Neural progenitor cell (in vitro differentiated cells): Measurements from ENCODE around the gene ARSB. TPM values are rescaled to one million over a fixed set of nuclear protein-coding genes. Genes with fewer than 3 reads are reported as not detected.

Experiments
- DNase-seq: peaks from one replicate; pipeline ENCODE4 v3.0.0-alpha.2; 2016; ENCODE audit warnings: low spot score
- H2AFZ ChIP-seq: fragments of 200-600 bp; sonication (generic); replicated peaks from 2 replicates; pipeline ENCODE4 v1.6.1; 2016; ENCODE audit warnings: antibody characterized with exemption
- H3F3A ChIP-seq: fragments of 200-600 bp; sonication (generic); 2 replicates; pipeline ENCODE4 v1.6.1; 2016; ENCODE audit warnings: antibody characterized with exemption, low read depth
- H3K27ac ChIP-seq: fragments of 200-600 bp; sonication (generic); 2 replicates; pipeline ENCODE4 v1.5.1; 2016; ENCODE audit warnings: mild to moderate bottlenecking
- H3K27me3 ChIP-seq: fragments of 200-600 bp; sonication (generic); 2 replicates; pipeline ENCODE4 v1.6.1; 2016; ENCODE audit warnings: mild to moderate bottlenecking, moderate library complexity
- H3K36me3 ChIP-seq: fragments of 200-600 bp; sonication (generic); 2 replicates; pipeline ENCODE4 v1.5.1; 2016
- H3K4me1 ChIP-seq: fragments of 200-600 bp; sonication (generic); 2 replicates; pipeline ENCODE4 v1.6.1; 2016; ENCODE audit warnings: mixed run types
- H3K4me2 ChIP-seq: fragments of 200-600 bp; sonication (generic); 2 replicates; pipeline ENCODE4 v1.6.1; 2016
- H3K4me3 ChIP-seq: fragments of 200-600 bp; sonication (generic); 2 replicates; pipeline ENCODE4 v1.5.1; 2016
- H3K79me2 ChIP-seq: fragments of 200-600 bp; sonication (generic); 2 replicates; pipeline ENCODE4 v1.6.1; 2016; ENCODE audit warnings: low read depth
- H3K9ac ChIP-seq: fragments of 200-600 bp; sonication (generic); 2 replicates; pipeline ENCODE4 v1.6.1; 2016
- H3K9me3 ChIP-seq: fragments of 200-600 bp; sonication (generic); 2 replicates; pipeline ENCODE4 v1.5.1; 2016; ENCODE audit warnings: low read depth
- H4K20me1 ChIP-seq: fragments of 200-600 bp; sonication (generic); 2 replicates; pipeline ENCODE4 v1.6.1; 2016; ENCODE audit warnings: low read depth
- H3K27ac Mint-ChIP-seq: 3 replicates; pipeline ENCODE4 v1.8.0; 2021; ENCODE audit warnings: mixed read lengths
- H3K27me3 Mint-ChIP-seq: 2 replicates; pipeline ENCODE4 v1.8.0; 2022; ENCODE audit warnings: low read depth, mild to moderate bottlenecking, inconsistent platforms, moderate library complexity, mixed read lengths; ENCODE audit not compliant: insufficient read depth
- H3K36me3 Mint-ChIP-seq: 3 replicates; pipeline ENCODE4 v1.8.0; 2021; ENCODE audit warnings: mixed read lengths
- H3K4me1 Mint-ChIP-seq: 3 replicates; pipeline ENCODE4 v1.8.0; 2021; ENCODE audit warnings: mixed read lengths
- H3K4me3 Mint-ChIP-seq: 3 replicates; pipeline ENCODE4 v1.8.0; 2021; ENCODE audit warnings: mild to moderate bottlenecking, moderate library complexity, mixed read lengths
- H3K9me3 Mint-ChIP-seq: 3 replicates; pipeline ENCODE4 v1.8.0; 2020; ENCODE audit warnings: mixed read lengths
- CTCF ChIP-seq: fragments of 200-600 bp; sonication (generic); IDR thresholded peaks from 2 replicates; pipeline ENCODE4 v1.5.1; 2017; ENCODE audit warnings: antibody characterized with exemption, mild to moderate bottlenecking
- EZH2 ChIP-seq: fragments of 200-600 bp; sonication (generic); IDR thresholded peaks from 2 replicates; pipeline ENCODE4 v1.6.1; 2017; ENCODE audit warnings: antibody characterized with exemption, mild to moderate bottlenecking, moderate library complexity
- EZH2phosphoT487 ChIP-seq: fragments of 200-600 bp; sonication (generic); IDR thresholded peaks from 2 replicates; pipeline ENCODE4 v1.6.1; 2017; ENCODE audit warnings: antibody characterized with exemption
- total RNA-seq: library from RNA; depleted of rRNA; stranded (reverse); fragments of >200 nt; gene quantifications from 2 replicates; pipeline ENCODE4 v1.2.3, GENCODE V29; 2015; ENCODE audit warnings: low replicate concordance

ARSB gene
- total RNA-seq, 1 donor from 2014 or later: 15.3 TPM

- H3K79me2 ChIP-seq: no peaks in the 10 kb centered on the region
- peaks cover under 1% of the 10 kb centered on the region for H3F3A ChIP-seq
- Mint-ChIP-seq H3K4me1 (no peaks in the 10 kb centered on the region), H3K27ac (no peak overlapping the region), H3K27me3 (no peaks in the 10 kb centered on the region), H3K4me3 (no peak overlapping the region), H3K9me3 (no peaks in the 10 kb centered on the region), H3K36me3 (peaks cover 5% of the 10 kb centered on the region)
- no peak for DNase-seq
- no peak overlapping the region for H3K4me2 ChIP-seq
- no peaks in the 10 kb centered on the region for H3K9me3 ChIP-seq
- H3K27ac ChIP-seq: no peak overlapping the region
- no peaks in the 10 kb centered on the region for H3K27me3 ChIP-seq
- no peaks in the 10 kb centered on the region for H3K36me3 ChIP-seq
- no peak overlapping the region for H3K9ac ChIP-seq
- TF ChIP-seq EZH2phosphoT487 (no peak), EZH2 (no peak), CTCF (no peak)
- H3K4me1 ChIP-seq: peaks cover 3% of the 10 kb centered on the region
- no peak overlapping the region for H2AFZ ChIP-seq
- H4K20me1 ChIP-seq: no peaks in the 10 kb centered on the region
- H3K4me3 ChIP-seq: no peak overlapping the region
Measured at GRCh38 chr5:78953092-78953800, 31.9 kb downstream of the ARSB start.

GRCh38 chr5:78930721-78931120 lies 54.4 kb downstream of the ARSB start:
- Histone ChIP-seq H3K27me3 (no peaks in the 10 kb centered on the region), H3K9ac (no peak overlapping the region), H3K9me3 (no peaks in the 10 kb centered on the region), H3K27ac (peak overlapping the region; percentile 61), H3K4me1 (peaks cover 44% of the 10 kb centered on the region), H3K36me3 (no peaks in the 10 kb centered on the region), H3K4me2 (peak overlapping the region; percentile 33), H3K79me2 (no peaks in the 10 kb centered on the region), H3K4me3 (no peak overlapping the region), H3F3A (peaks cover 31% of the 10 kb centered on the region), H4K20me1 (no peaks in the 10 kb centered on the region), H2AFZ (no peak overlapping the region)
- Mint-ChIP-seq H3K36me3 (peaks cover 4% of the 10 kb centered on the region), H3K27ac (peak overlapping the region; percentile 91), H3K27me3 (peaks cover 2% of the 10 kb centered on the region), H3K4me1 (peaks cover 46% of the 10 kb centered on the region), H3K4me3 (no peak overlapping the region), H3K9me3 (peaks cover 4% of the 10 kb centered on the region)
- TF ChIP-seq EZH2phosphoT487 (no peak), EZH2 (no peak), CTCF (no peak)
- DNase-seq: peak; percentile 58

GRCh38 chr5:78929833-78930232 lies 55.3 kb downstream of the ARSB start:
- H3K27ac ChIP-seq: no peak overlapping the region

More at GRCh38 chr5:78929833-78930232, 55.3 kb downstream of the ARSB start:
- H3K27ac Mint-ChIP-seq: peak overlapping the region; percentile 67
- H3K4me1 ChIP-seq: peaks cover 46% of the 10 kb centered on the region
- peak overlapping the region; percentile 17 for H3K4me3 Mint-ChIP-seq
- H3K9me3 ChIP-seq: no peaks in the 10 kb centered on the region
- no peaks in the 10 kb centered on the region for H3K27me3 ChIP-seq
- no peak overlapping the region for H3K9ac ChIP-seq
- peaks cover 31% of the 10 kb centered on the region for H3F3A ChIP-seq
- H3K4me3 ChIP-seq: no peak overlapping the region
- H3K36me3 ChIP-seq: no peaks in the 10 kb centered on the region
- H3K27me3 Mint-ChIP-seq: peaks cover 2% of the 10 kb centered on the region
- H3K4me2 ChIP-seq: peak overlapping the region; percentile 33
- H3K36me3 Mint-ChIP-seq: peaks cover 4% of the 10 kb centered on the region
- H4K20me1 ChIP-seq: no peaks in the 10 kb centered on the region
- no peak overlapping the region for H2AFZ ChIP-seq
- no peaks in the 10 kb centered on the region for H3K79me2 ChIP-seq
- no peak for DNase-seq
- H3K4me1 Mint-ChIP-seq: peaks cover 54% of the 10 kb centered on the region
- peaks cover 4% of the 10 kb centered on the region for H3K9me3 Mint-ChIP-seq
- TF ChIP-seq EZH2 (no peak), EZH2phosphoT487 (no peak), CTCF (no peak)
